Fibroblast of skin of right biceps (primary cell): ENCODE measurements around the gene CACNA1A.
A peak's percentile ranks its signal among the peaks of the same experiment; 100 is the strongest.
"Not testable (repeated sequence)": the region's sequence is repeated elsewhere in the genome, so short reads cannot be mapped to it uniquely, and the experiment has no call there.

ENCODE experiments used
- DNase-seq: peaks from one replicate; pipeline ENCODE4 v3.0.0-alpha.2; 2013

CACNA1A gene

GRCh38 chr19:13492128-13492527 is 14.2 kb downstream of the CACNA1A start:
- peak; percentile 85 for DNase-seq

- DNase-seq, result no peak
These were observed 18.3 kb downstream of the CACNA1A start for GRCh38 chr19:13487985-13488384.

- DNase-seq, result no peak
These were observed 22.1 kb downstream of the CACNA1A start for GRCh38 chr19:13484166-13484565.

GRCh38 chr19:13483215-13483614 is 23.1 kb downstream of the CACNA1A start:
- no peak for DNase-seq

- DNase-seq, result no peak
These were observed 27.7 kb downstream of the CACNA1A start for GRCh38 chr19:13478576-13478975.

GRCh38 chr19:13476071-13476470 is 30.2 kb downstream of the CACNA1A start:
- no peak for DNase-seq

- DNase-seq, result no peak
These were observed 31.2 kb downstream of the CACNA1A start for GRCh38 chr19:13475044-13475443.

GRCh38 chr19:13466697-13467096 is 39.6 kb downstream of the CACNA1A start:
- no peak for DNase-seq

- peak; percentile 19 for DNase-seq
These were observed 43.0 kb downstream of the CACNA1A start for GRCh38 chr19:13463296-13463695.

GRCh38 chr19:13461536-13461935 is 44.7 kb downstream of the CACNA1A start:
- DNase-seq, result no peak

- no peak for DNase-seq
These were observed 46.2 kb downstream of the CACNA1A start for GRCh38 chr19:13460045-13460444.

- DNase-seq, result no peak
These were observed 46.9 kb downstream of the CACNA1A start for GRCh38 chr19:13459351-13459750.

GRCh38 chr19:13451434-13451995 is 54.8 kb downstream of the CACNA1A start:
- no peak for DNase-seq

GRCh38 chr19:13447978-13448377 is 58.3 kb downstream of the CACNA1A start:
- DNase-seq, result no peak

- DNase-seq, result peak; percentile 47
These were observed 64.3 kb downstream of the CACNA1A start for GRCh38 chr19:13441810-13442512.

GRCh38 chr19:13437919-13438618 is 68.2 kb downstream of the CACNA1A start:
- DNase-seq, result no peak

GRCh38 chr19:13436352-13436751 is 69.9 kb downstream of the CACNA1A start:
- no peak for DNase-seq

- DNase-seq, result peak; percentile 52
These were observed 75.3 kb downstream of the CACNA1A start for GRCh38 chr19:13430790-13431582.

- no peak for DNase-seq
These were observed 76.7 kb downstream of the CACNA1A start for GRCh38 chr19:13429563-13429962.

GRCh38 chr19:13428352-13428751 is 77.9 kb downstream of the CACNA1A start:
- peak; percentile 10 for DNase-seq

- DNase-seq, result no peak
These were observed 78.8 kb downstream of the CACNA1A start for GRCh38 chr19:13427273-13428051.

GRCh38 chr19:13425875-13426274 is 80.4 kb downstream of the CACNA1A start:
- DNase-seq, result not testable (repeated sequence)

- DNase-seq, result no peak
These were observed 81.1 kb downstream of the CACNA1A start for GRCh38 chr19:13425151-13425550.
